WTC11 (cell line): ENCODE measurements around the gene MSANTD2. TPM values are rescaled to one million over a fixed set of nuclear protein-coding genes. Genes with fewer than 3 reads are reported as not detected.

Experiments
- ATAC-seq: fragments of 200-7000 bp; cut with Tn5 transposase; 2 replicates; pipeline ENCODE4 v1.10.0; 2021; ENCODE audit warnings: mild to moderate bottlenecking, moderate library complexity
- CTCF ChIA-PET: fragments of 300-600 bp; sonication (Branson Sonifier 250); formaldehyde crosslinking; loops from one replicate; lab custom pipeline; 2021; ENCODE audit warnings: antibody characterized with exemption; lab: Charles Lee
- POLR2A ChIA-PET: fragments of 350-600 bp; sonication (Branson Sonifier 250); formaldehyde crosslinking; loops from one replicate; lab custom pipeline; 2021; ENCODE audit warnings: antibody characterized with exemption; lab: Charles Lee
- DNase-seq: peaks from one replicate; pipeline ENCODE4 v3.0.0; 2021; ENCODE audit warnings: low spot score
- H3K27ac Mint-ChIP-seq: 2 replicates; pipeline ENCODE4 v1.8.0; 2021; ENCODE audit warnings: mixed read lengths
- H3K27me3 Mint-ChIP-seq: 2 replicates; pipeline ENCODE4 v1.8.0; 2021; ENCODE audit warnings: low read depth, mild to moderate bottlenecking, moderate library complexity, mixed read lengths
- H3K36me3 Mint-ChIP-seq: 2 replicates; pipeline ENCODE4 v1.8.0; 2021; ENCODE audit warnings: mixed read lengths
- H3K4me1 Mint-ChIP-seq: 2 replicates; pipeline ENCODE4 v1.8.0; 2022; ENCODE audit warnings: mixed read lengths
- H3K4me3 Mint-ChIP-seq: 2 replicates; pipeline ENCODE4 v1.8.0; 2021; ENCODE audit warnings: mild to moderate bottlenecking, moderate library complexity, mixed read lengths
- H3K9me3 Mint-ChIP-seq: 2 replicates; pipeline ENCODE4 v1.8.0; 2021; ENCODE audit warnings: mixed read lengths
- ATF2 ChIP-seq: sonication (generic); formaldehyde crosslinking; IDR thresholded peaks from 2 replicates; pipeline ENCODE4 v1.8.1; 2022; ENCODE audit warnings: low read depth, missing genetic modification reagents, borderline replicate concordance
- CREB1 ChIP-seq: sonication (generic); formaldehyde crosslinking; IDR thresholded peaks from 2 replicates; pipeline ENCODE4 v1.8.0; 2023; ENCODE audit warnings: mild to moderate bottlenecking, missing genetic modification reagents
- CREM ChIP-seq: sonication (generic); formaldehyde crosslinking; IDR thresholded peaks from 2 replicates; pipeline ENCODE4 v1.8.1; 2022; ENCODE audit warnings: mild to moderate bottlenecking, missing genetic modification reagents, moderate library complexity
- E2F1 ChIP-seq: sonication (generic); formaldehyde crosslinking; IDR thresholded peaks from 2 replicates; pipeline ENCODE4 v1.8.0; 2022; ENCODE audit warnings: mild to moderate bottlenecking, missing genetic modification reagents
- FOXP1 ChIP-seq: sonication (generic); formaldehyde crosslinking; IDR thresholded peaks from 2 replicates; pipeline ENCODE4 v1.8.0; 2022; ENCODE audit warnings: missing genetic modification reagents, mild to moderate bottlenecking, moderate library complexity, borderline replicate concordance
- HMGA2 ChIP-seq: fragments of 250-450 bp; sonication (Bioruptor Pico); IDR thresholded peaks from 2 replicates; pipeline ENCODE4 v1.4.0; 2021; ENCODE audit warnings: mild to moderate bottlenecking, moderate library complexity
- JUN ChIP-seq: sonication (generic); formaldehyde crosslinking; IDR thresholded peaks from 2 replicates; pipeline ENCODE4 v1.8.0; 2023; ENCODE audit warnings: mild to moderate bottlenecking, missing genetic modification reagents
- NFYB ChIP-seq: sonication (generic); formaldehyde crosslinking; conservative IDR thresholded peaks from 2 replicates; pipeline ENCODE4 v1.8.0; 2022; ENCODE audit warnings: low read depth, missing genetic modification reagents
- SP1 ChIP-seq: sonication (generic); formaldehyde crosslinking; conservative IDR thresholded peaks from 2 replicates; pipeline ENCODE4 v1.8.1; 2022; ENCODE audit warnings: missing genetic modification reagents
- TEAD1 ChIP-seq: sonication (generic); formaldehyde crosslinking; IDR thresholded peaks from 2 replicates; pipeline ENCODE4 v1.8.0; 2022; ENCODE audit warnings: mild to moderate bottlenecking, missing genetic modification reagents
- TP53 ChIP-seq: sonication (generic); formaldehyde crosslinking; IDR thresholded peaks from 2 replicates; pipeline ENCODE4 v1.8.1; 2023; ENCODE audit warnings: mild to moderate bottlenecking, missing genetic modification reagents
- ZNF416 ChIP-seq: fragments of 250-450 bp; sonication (Bioruptor Pico); IDR thresholded peaks from 2 replicates; pipeline ENCODE4 v1.9.0; 2021; ENCODE audit warnings: mild to moderate bottlenecking, inconsistent platforms
- ZNF423 ChIP-seq: fragments of 250-450 bp; sonication (Bioruptor Pico); IDR thresholded peaks from 2 replicates; pipeline ENCODE4 v2.1.2; 2022; ENCODE audit warnings: mild to moderate bottlenecking, moderate library complexity
- ZNF425 ChIP-seq: fragments of 250-450 bp; sonication (Bioruptor Pico); conservative IDR thresholded peaks from 2 replicates; pipeline ENCODE4 v1.9.0; 2021; ENCODE audit warnings: mild to moderate bottlenecking
- ZNF671 ChIP-seq: fragments of 250-450 bp; sonication (Bioruptor Pico); IDR thresholded peaks from 2 replicates; pipeline ENCODE4 v1.8.0; 2021; ENCODE audit warnings: mild to moderate bottlenecking
- total RNA-seq: library from RNA; stranded (reverse); gene quantifications from 3 replicates; pipeline ENCODE4 v1.2.3, GENCODE V29; 2021
- TF ChIP-seq, protein P1 (sequence below): sonication (generic); formaldehyde crosslinking; IDR thresholded peaks from 2 replicates; pipeline ENCODE4 v1.8.1; 2023; ENCODE audit warnings: mild to moderate bottlenecking, missing genetic modification reagents
- TF ChIP-seq, protein P2 (sequence below): sonication (generic); formaldehyde crosslinking; IDR thresholded peaks from 2 replicates; pipeline ENCODE4 v1.8.1; 2023; ENCODE audit warnings: mild to moderate bottlenecking, missing genetic modification reagents, moderate library complexity
- TF ChIP-seq, protein P3 (sequence below): sonication (generic); formaldehyde crosslinking; IDR thresholded peaks from 2 replicates; pipeline ENCODE4 v1.8.0; 2022; ENCODE audit warnings: mild to moderate bottlenecking, missing genetic modification reagents
- TF ChIP-seq, protein P4 (sequence below): sonication (generic); formaldehyde crosslinking; IDR thresholded peaks from 2 replicates; pipeline ENCODE4 v1.8.0; 2023; ENCODE audit warnings: mild to moderate bottlenecking, missing genetic modification reagents
- TF ChIP-seq, protein P5 (sequence below): fragments of 250-450 bp; sonication (Bioruptor Pico); IDR thresholded peaks from 2 replicates; pipeline ENCODE4 v1.8.0; 2021; ENCODE audit warnings: mild to moderate bottlenecking

MSANTD2 gene
- total RNA-seq, 1 experiment from 2014 or later, result 17.5 TPM

DNA sequence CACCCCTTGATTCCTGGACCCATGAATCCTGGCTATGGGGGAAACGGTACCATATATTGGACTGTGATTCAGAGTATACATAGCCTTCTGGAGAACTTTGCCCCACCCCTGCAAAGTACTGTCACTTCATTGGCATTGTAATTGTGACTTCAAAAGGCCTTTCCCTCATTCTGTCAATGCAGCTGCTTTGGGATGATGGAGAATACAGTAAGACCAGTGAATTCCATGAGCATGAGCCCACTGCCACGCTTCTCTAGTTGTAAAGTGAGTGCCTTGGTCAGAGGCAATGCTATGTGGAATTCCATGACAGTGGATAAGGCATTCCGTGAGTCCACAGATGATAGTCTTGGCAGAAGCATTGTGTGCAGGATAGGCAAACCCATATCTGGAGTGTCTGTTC, 25.7 kb upstream of the MSANTD2 start (continued):
- TF ChIP-seq, protein P1, sequence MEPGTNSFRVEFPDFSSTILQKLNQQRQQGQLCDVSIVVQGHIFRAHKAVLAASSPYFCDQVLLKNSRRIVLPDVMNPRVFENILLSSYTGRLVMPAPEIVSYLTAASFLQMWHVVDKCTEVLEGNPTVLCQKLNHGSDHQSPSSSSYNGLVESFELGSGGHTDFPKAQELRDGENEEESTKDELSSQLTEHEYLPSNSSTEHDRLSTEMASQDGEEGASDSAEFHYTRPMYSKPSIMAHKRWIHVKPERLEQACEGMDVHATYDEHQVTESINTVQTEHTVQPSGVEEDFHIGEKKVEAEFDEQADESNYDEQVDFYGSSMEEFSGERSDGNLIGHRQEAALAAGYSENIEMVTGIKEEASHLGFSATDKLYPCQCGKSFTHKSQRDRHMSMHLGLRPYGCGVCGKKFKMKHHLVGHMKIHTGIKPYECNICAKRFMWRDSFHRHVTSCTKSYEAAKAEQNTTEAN (CRISPR knock-in tag), result no peak
- no peak for TF ChIP-seq E2F1 (CRISPR knock-in tag)
- TF ChIP-seq, protein P2, sequence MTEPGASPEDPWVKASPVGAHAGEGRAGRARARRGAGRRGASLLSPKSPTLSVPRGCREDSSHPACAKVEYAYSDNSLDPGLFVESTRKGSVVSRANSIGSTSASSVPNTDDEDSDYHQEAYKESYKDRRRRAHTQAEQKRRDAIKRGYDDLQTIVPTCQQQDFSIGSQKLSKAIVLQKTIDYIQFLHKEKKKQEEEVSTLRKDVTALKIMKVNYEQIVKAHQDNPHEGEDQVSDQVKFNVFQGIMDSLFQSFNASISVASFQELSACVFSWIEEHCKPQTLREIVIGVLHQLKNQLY (CRISPR knock-in tag), result no peak
- no peak for TF ChIP-seq NFYB (CRISPR knock-in tag)
- TF ChIP-seq JUN (CRISPR knock-in tag), result no peak

GRCh38 chr11:124823512-124824376, 23.5 kb upstream of the MSANTD2 start:
- H3K36me3 Mint-ChIP-seq, result no peaks in the 10 kb centered on the region

GRCh38 chr11:124821995-124822730, 22.0 kb upstream of the MSANTD2 start:
- no peaks in the 10 kb centered on the region for H3K36me3 Mint-ChIP-seq
- H3K4me1 Mint-ChIP-seq, result no peaks in the 10 kb centered on the region
- no peaks in the 10 kb centered on the region for H3K9me3 Mint-ChIP-seq
- H3K4me3 Mint-ChIP-seq, result no peak overlapping the region
- ChIA-PET CTCF (interaction anchor here (0.6 to 1.6 kb wide), 4 partner anchors 15 to 54 kb away, joined by 3 to 4 read pairs (median 3); no protein-coding TSS in a partner anchor), POLR2A (no interaction called here)
- H3K27ac Mint-ChIP-seq, result no peak overlapping the region
- no peak for DNase-seq
- no peak for ATAC-seq
- H3K27me3 Mint-ChIP-seq, result peaks cover 15% of the 10 kb centered on the region
- TF ChIP-seq ZNF416 (CRISPR knock-in tag) (no peak), ZNF423 (no peak), JUN (CRISPR knock-in tag) (no peak), TP53 (no peak), ATF2 (no peak), CREM (no peak), ZNF425 (CRISPR knock-in tag) (no peak), ZNF671 (CRISPR knock-in tag) (no peak), CREB1 (CRISPR knock-in tag) (no peak), HMGA2 (CRISPR knock-in tag) (no peak)
- TF ChIP-seq, protein P3, sequence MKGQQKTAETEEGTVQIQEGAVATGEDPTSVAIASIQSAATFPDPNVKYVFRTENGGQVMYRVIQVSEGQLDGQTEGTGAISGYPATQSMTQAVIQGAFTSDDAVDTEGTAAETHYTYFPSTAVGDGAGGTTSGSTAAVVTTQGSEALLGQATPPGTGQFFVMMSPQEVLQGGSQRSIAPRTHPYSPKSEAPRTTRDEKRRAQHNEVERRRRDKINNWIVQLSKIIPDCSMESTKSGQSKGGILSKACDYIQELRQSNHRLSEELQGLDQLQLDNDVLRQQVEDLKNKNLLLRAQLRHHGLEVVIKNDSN (CRISPR knock-in tag), result no peak
- TF ChIP-seq, protein P4, sequence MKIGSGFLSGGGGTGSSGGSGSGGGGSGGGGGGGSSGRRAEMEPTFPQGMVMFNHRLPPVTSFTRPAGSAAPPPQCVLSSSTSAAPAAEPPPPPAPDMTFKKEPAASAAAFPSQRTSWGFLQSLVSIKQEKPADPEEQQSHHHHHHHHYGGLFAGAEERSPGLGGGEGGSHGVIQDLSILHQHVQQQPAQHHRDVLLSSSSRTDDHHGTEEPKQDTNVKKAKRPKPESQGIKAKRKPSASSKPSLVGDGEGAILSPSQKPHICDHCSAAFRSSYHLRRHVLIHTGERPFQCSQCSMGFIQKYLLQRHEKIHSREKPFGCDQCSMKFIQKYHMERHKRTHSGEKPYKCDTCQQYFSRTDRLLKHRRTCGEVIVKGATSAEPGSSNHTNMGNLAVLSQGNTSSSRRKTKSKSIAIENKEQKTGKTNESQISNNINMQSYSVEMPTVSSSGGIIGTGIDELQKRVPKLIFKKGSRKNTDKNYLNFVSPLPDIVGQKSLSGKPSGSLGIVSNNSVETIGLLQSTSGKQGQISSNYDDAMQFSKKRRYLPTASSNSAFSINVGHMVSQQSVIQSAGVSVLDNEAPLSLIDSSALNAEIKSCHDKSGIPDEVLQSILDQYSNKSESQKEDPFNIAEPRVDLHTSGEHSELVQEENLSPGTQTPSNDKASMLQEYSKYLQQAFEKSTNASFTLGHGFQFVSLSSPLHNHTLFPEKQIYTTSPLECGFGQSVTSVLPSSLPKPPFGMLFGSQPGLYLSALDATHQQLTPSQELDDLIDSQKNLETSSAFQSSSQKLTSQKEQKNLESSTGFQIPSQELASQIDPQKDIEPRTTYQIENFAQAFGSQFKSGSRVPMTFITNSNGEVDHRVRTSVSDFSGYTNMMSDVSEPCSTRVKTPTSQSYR (CRISPR knock-in tag), result no peak
- TF ChIP-seq, protein P5, sequence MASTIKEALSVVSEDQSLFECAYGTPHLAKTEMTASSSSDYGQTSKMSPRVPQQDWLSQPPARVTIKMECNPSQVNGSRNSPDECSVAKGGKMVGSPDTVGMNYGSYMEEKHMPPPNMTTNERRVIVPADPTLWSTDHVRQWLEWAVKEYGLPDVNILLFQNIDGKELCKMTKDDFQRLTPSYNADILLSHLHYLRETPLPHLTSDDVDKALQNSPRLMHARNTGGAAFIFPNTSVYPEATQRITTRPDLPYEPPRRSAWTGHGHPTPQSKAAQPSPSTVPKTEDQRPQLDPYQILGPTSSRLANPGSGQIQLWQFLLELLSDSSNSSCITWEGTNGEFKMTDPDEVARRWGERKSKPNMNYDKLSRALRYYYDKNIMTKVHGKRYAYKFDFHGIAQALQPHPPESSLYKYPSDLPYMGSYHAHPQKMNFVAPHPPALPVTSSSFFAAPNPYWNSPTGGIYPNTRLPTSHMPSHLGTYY (CRISPR knock-in tag), result no peak

More at GRCh38 chr11:124823512-124824376, 23.5 kb upstream of the MSANTD2 start:
- POLR2A ChIA-PET, result no interaction called here
- TF ChIP-seq SP1 (CRISPR knock-in tag) (no peak), TEAD1 (CRISPR knock-in tag) (no peak), FOXP1 (CRISPR knock-in tag) (no peak)
- Mint-ChIP-seq H3K27me3 (peaks cover 4% of the 10 kb centered on the region; the same call in 1 of the 2 replicates), H3K27ac (no peak overlapping the region), H3K9me3 (no peaks in the 10 kb centered on the region), H3K4me3 (no peak overlapping the region), H3K4me1 (no peaks in the 10 kb centered on the region)
- no peak for DNase-seq
- CTCF ChIA-PET, result interaction anchor here (0.6 kb wide), 1 partner anchor 60 kb away, joined by 3 read pairs; no protein-coding TSS in a partner anchor
- no peak for ATAC-seq
